Measurements from ENCODE around the gene LRP1-AS.

DNA sequence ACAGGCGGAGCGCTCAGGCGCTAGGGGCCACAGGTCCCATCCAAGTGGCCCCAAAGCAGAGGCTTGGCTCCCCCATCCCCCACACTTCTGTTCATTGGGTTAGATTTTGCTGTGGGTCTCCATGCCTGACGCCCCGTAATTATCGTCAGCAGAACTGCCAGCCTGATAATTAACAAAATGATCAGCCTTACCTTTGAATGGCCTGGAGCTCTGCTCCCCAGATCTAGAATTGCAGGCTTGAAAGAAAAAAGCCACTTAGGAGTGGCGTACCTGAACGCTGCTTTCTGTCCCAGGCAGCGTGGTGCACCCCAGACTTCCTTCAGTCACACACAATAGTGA lies 28.7 kb upstream of the LRP1-AS start:
- TF ChIP-seq, protein P1, sequence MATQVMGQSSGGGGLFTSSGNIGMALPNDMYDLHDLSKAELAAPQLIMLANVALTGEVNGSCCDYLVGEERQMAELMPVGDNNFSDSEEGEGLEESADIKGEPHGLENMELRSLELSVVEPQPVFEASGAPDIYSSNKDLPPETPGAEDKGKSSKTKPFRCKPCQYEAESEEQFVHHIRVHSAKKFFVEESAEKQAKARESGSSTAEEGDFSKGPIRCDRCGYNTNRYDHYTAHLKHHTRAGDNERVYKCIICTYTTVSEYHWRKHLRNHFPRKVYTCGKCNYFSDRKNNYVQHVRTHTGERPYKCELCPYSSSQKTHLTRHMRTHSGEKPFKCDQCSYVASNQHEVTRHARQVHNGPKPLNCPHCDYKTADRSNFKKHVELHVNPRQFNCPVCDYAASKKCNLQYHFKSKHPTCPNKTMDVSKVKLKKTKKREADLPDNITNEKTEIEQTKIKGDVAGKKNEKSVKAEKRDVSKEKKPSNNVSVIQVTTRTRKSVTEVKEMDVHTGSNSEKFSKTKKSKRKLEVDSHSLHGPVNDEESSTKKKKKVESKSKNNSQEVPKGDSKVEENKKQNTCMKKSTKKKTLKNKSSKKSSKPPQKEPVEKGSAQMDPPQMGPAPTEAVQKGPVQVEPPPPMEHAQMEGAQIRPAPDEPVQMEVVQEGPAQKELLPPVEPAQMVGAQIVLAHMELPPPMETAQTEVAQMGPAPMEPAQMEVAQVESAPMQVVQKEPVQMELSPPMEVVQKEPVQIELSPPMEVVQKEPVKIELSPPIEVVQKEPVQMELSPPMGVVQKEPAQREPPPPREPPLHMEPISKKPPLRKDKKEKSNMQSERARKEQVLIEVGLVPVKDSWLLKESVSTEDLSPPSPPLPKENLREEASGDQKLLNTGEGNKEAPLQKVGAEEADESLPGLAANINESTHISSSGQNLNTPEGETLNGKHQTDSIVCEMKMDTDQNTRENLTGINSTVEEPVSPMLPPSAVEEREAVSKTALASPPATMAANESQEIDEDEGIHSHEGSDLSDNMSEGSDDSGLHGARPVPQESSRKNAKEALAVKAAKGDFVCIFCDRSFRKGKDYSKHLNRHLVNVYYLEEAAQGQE (IDR thresholded peaks at IDR 0.05; ENCODE audit: insufficient read depth in 1 of 2, low read depth in 2 of 2, low read length in 2 of 2) = no peak
- TF ChIP-seq TAF1 (IDR thresholded peaks at IDR 0.05; ENCODE audit: borderline replicate concordance, insufficient read depth, low read length) = no peak
- no peak for TF ChIP-seq POLR2AphosphoS5 (IDR thresholded peaks at IDR 0.05; ENCODE audit: low read depth, low read length)
- TF ChIP-seq SIN3A (IDR thresholded peaks at IDR 0.05; ENCODE audit: borderline replicate concordance, insufficient read depth, low read length) = no peak

Data from PFSK-1 (cell line).